SK-N-MC (cell line): ENCODE results near the gene ASAH2B.
"Not testable (repeated sequence)": the region's sequence is repeated elsewhere in the genome, so short reads cannot be mapped to it uniquely, and the experiment has no call there.

Experiments used
- DNase-seq: peaks from one replicate; pipeline ENCODE4 v3.0.0-alpha.2; 2011; ENCODE audit warnings: low read depth, low spot score
- H3K27ac ChIP-seq: fragments of 200-600 bp; sonication (generic); 2 replicates; pipeline ENCODE4 v1.5.1; 2016; ENCODE audit warnings: mixed run types
- H3K36me3 ChIP-seq: fragments of 200-600 bp; sonication (generic); 2 replicates; pipeline ENCODE4 v1.6.1; 2017; ENCODE audit warnings: antibody characterized with exemption, low read length, mixed read lengths; ENCODE audit not compliant: insufficient read depth
- H3K4me3 ChIP-seq: fragments of 200-600 bp; sonication (generic); 2 replicates; pipeline ENCODE4 v1.5.1; 2016
- H3K9ac ChIP-seq: fragments of 200-600 bp; sonication (generic); 2 replicates; pipeline ENCODE4 v1.8.0; 2017; ENCODE audit warnings: mixed run types, mixed read lengths; ENCODE audit not compliant: insufficient read length
- H3K9me3 ChIP-seq: fragments of 200-600 bp; sonication (generic); 2 replicates; pipeline ENCODE4 v1.6.1; 2017; ENCODE audit warnings: low read depth, mild to moderate bottlenecking, antibody characterized with exemption, low read length, moderate library complexity, mixed read lengths
- EZH2 ChIP-seq: fragments of 200-600 bp; sonication (generic); IDR thresholded peaks from one replicate; pipeline ENCODE4 v1.6.1; 2017; ENCODE audit warnings: antibody characterized with exemption
- FOXP2 ChIP-seq: optimal IDR thresholded peaks from 2 replicates; pipeline ENCODE3; 2011; ENCODE audit warnings: mild to moderate bottlenecking, moderate library complexity; ENCODE audit not compliant: insufficient read depth; ENCODE audit errors: extremely low read length, control extremely low read depth
- POLR2AphosphoS5 ChIP-seq: IDR thresholded peaks from 2 replicates; pipeline ENCODE4 v1.6.1; 2012; ENCODE audit warnings: mild to moderate bottlenecking, low read depth, low read length, borderline replicate concordance

The ASAH2B gene

DNA sequence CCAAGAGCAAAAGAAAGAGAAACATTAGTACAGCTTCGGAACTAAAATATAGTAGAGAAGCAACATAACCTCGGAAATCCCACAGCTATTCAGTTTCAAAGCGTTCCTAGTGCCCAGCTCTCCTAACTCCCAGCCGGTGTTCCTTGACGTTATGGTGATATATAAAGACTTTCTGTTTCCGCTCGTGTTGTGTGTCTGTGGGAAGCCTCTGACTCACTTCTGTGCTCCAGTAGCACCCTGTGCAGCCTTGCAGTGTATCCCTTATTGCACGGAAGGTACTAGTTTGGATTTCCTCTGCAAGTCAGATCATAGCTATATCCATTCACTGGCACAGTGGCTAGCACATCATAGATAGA lies 535 bp downstream of the ASAH2B start:
- no peak for DNase-seq
- TF ChIP-seq FOXP2 (no peak), EZH2 (no peak), POLR2AphosphoS5 (no peak)
- H3K9me3 ChIP-seq: no peaks in the 10 kb centered on the region
- H3K9ac ChIP-seq: peak overlapping the region; percentile 69
- H3K27ac ChIP-seq: no peak overlapping the region
- H3K4me3 ChIP-seq: peak overlapping the region; percentile 84
- H3K36me3 ChIP-seq: no peaks in the 10 kb centered on the region

- not testable (repeated sequence) for H3K9me3 ChIP-seq, H3K36me3 ChIP-seq, H3K4me3 ChIP-seq, H3K27ac ChIP-seq, H3K9ac ChIP-seq, DNase-seq
Observed at GRCh38 chr10:50742820-50743219, 3.1 kb downstream of the ASAH2B start.

GRCh38 chr10:50766774-50767513 lies 27.2 kb downstream of the ASAH2B start:
- DNase-seq, H3K27ac ChIP-seq, H3K9me3 ChIP-seq, H3K4me3 ChIP-seq, H3K36me3 ChIP-seq, H3K9ac ChIP-seq: not testable (repeated sequence)

GRCh38 chr10:50772042-50772441 lies 32.3 kb downstream of the ASAH2B start:
- not testable (repeated sequence) for H3K36me3 ChIP-seq, H3K27ac ChIP-seq, DNase-seq, H3K9ac ChIP-seq, H3K4me3 ChIP-seq, H3K9me3 ChIP-seq

- not testable (repeated sequence) for H3K27ac ChIP-seq, H3K4me3 ChIP-seq, H3K9ac ChIP-seq, H3K36me3 ChIP-seq, H3K9me3 ChIP-seq, DNase-seq
Observed at GRCh38 chr10:50774868-50775267, 35.1 kb downstream of the ASAH2B start.

GRCh38 chr10:50780036-50780435 lies 40.3 kb downstream of the ASAH2B start:
- not testable (repeated sequence) for H3K9me3 ChIP-seq, H3K4me3 ChIP-seq, H3K9ac ChIP-seq, H3K36me3 ChIP-seq, H3K27ac ChIP-seq, DNase-seq

DNA sequence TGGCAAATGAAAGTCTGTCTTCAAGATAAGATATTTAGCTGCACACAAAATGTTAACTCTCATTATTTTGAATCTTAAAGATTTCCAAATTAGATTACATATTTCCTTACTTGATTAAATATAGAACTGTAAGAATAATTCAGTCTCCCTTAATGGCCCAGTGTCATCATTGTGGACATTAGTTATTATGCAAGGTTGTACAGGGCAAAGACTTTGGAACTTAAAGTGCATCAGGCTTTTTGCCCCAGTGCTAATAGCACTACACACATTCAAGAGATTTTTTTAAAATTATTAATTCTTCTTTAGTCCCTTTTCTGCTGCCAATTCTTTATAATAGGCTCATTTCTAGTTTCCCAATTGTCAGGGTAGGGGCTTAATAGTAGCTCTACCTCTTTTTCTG lies 42.3 kb downstream of the ASAH2B start:
- H3K9ac ChIP-seq, H3K36me3 ChIP-seq, H3K4me3 ChIP-seq, H3K27ac ChIP-seq, DNase-seq, H3K9me3 ChIP-seq: not testable (repeated sequence)

DNA sequence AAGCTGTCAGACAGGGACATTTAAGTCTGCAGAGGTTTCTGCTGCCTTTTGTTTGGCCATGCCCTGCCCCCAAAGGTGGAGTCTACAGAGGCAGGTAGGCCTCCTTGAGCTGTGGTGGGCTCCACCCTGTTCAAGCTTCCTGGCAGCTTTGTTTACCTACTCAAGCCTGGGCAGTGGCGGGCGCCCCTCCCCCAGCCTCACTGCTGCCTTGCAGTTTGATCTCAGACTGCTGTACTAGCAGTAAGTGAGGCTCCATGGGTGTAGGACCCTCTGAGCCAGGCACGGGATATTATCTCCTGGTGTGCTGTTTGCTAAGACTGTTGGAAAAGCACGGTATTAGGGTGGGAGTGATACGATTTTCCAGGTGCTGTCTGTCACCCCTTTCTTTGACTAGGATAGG lies 48.2 kb downstream of the ASAH2B start:
- H3K4me3 ChIP-seq, H3K9me3 ChIP-seq, H3K9ac ChIP-seq, H3K27ac ChIP-seq, H3K36me3 ChIP-seq, DNase-seq: not testable (repeated sequence)

GRCh38 chr10:50788951-50789945 lies 49.5 kb downstream of the ASAH2B start:
- no peaks in the 10 kb centered on the region for H3K36me3 ChIP-seq
- no peak overlapping the region for H3K27ac ChIP-seq
- TF ChIP-seq FOXP2 (no peak), EZH2 (no peak)
- H3K9ac ChIP-seq: no peak overlapping the region
- no peak overlapping the region for H3K4me3 ChIP-seq
- H3K9me3 ChIP-seq: no peaks in the 10 kb centered on the region
- DNase-seq: no peak

- no peak for DNase-seq
- no peaks in the 10 kb centered on the region for H3K9me3 ChIP-seq
- no peak overlapping the region for H3K4me3 ChIP-seq
- no peaks in the 10 kb centered on the region for H3K36me3 ChIP-seq
- no peak overlapping the region for H3K9ac ChIP-seq
- TF ChIP-seq EZH2 (no peak), POLR2AphosphoS5 (no peak), FOXP2 (no peak)
- H3K27ac ChIP-seq: no peak overlapping the region
Observed at GRCh38 chr10:50794490-50794889, 54.8 kb downstream of the ASAH2B start.
